K562 (cell line): Measurements from ENCODE around the gene HPCA. TPM values are rescaled to one million over a fixed set of nuclear protein-coding genes. Genes with fewer than 3 reads are reported as not detected.

ENCODE experiments used
- AFF1 ChIP-seq, 2 experiments: fragments of 450-650 bp; IDR thresholded peaks; 2 replicates each; pipeline ENCODE4 v1.6.1; 2018; ENCODE audit warnings: mild to moderate bottlenecking in 2 of 2, low read depth in 1 of 2; ENCODE audit not compliant: partially characterized antibody in 2 of 2
- BMI1 ChIP-seq: fragments of 150-350 bp; IDR thresholded peaks from 2 replicates; pipeline ENCODE4 v1.6.1; 2014; ENCODE audit warnings: low read length
- FOXM1 ChIP-seq, 2 experiments: fragments of 450-650 bp in 1 of 2; sonication (generic) in 1 of 2; formaldehyde crosslinking in 1 of 2; IDR thresholded peaks; 2 replicates each; pipeline versions ENCODE4 v1.6.1 to v1.9.0; 2017 to 2022; ENCODE audit warnings: low read depth in 2 of 2, mild to moderate bottlenecking in 2 of 2, missing genetic modification reagents in 1 of 2, moderate library complexity in 1 of 2
- MAFF ChIP-seq: IDR thresholded peaks from 2 replicates; pipeline ENCODE4 v1.6.1; 2012; ENCODE audit warnings: low read length, improper control_type of control experiment
- NFRKB ChIP-seq: fragments of 450-650 bp; IDR thresholded peaks from 2 replicates; pipeline ENCODE4 v1.6.1; 2016; ENCODE audit warnings: low read depth
- STAT6 ChIP-seq: sonication (generic); formaldehyde crosslinking; IDR thresholded peaks from 2 replicates; pipeline ENCODE4 v1.8.1; 2023; ENCODE audit warnings: mild to moderate bottlenecking, missing genetic modification reagents
- ZNF717 ChIP-seq: fragments of 250-450 bp; sonication (Bioruptor Pico); IDR thresholded peaks from 2 replicates; pipeline ENCODE4 v1.5.0; 2021
- polyA plus RNA-seq, 8 experiments: library from polyadenylated mRNA; depleted of rRNA in 4 of 8; stranded (reverse) in 5 of 8; unstranded in 3 of 8; fragments of >200 nt; fragmentation: Nextera tagmentation in 2 of 8; fragmentation: Illumina TruSeq in 1 of 8; extraction: Ambion mirVana in 2 of 8; extraction: Trizol in 1 of 8; gene quantifications; 2 replicates each; pipeline versions ENCODE4 v1.2.1 to v1.2.3, GENCODE V29; 2011 to 2014; ENCODE audit warnings: inconsistent platforms in 1 of 8, missing spikeins in 1 of 8
- total RNA-seq, 7 experiments: library from RNA; depleted of rRNA in 6 of 7; stranded (reverse); fragments of >200 nt in 6 of 7; fragmentation: Illumina TruSeq in 2 of 7; extraction: Trizol in 2 of 7; gene quantifications; 2 replicates each; pipeline versions ENCODE4 v1.2.1 to v1.2.3, GENCODE V29; 2011 to 2021; ENCODE audit warnings: low replicate concordance in 1 of 7
- TF ChIP-seq, protein P1 (sequence below): sonication (generic); formaldehyde crosslinking; IDR thresholded peaks from 2 replicates; pipeline ENCODE4 v1.8.0; 2023; ENCODE audit warnings: missing genetic modification reagents, mild to moderate bottlenecking, borderline replicate concordance
- TF ChIP-seq, protein P2 (sequence below): fragments of 200-800 bp; sonication (Bioruptor generic); IDR thresholded peaks from 2 replicates; pipeline ENCODE4 v1.6.1; 2017; ENCODE audit warnings: missing genetic modification characterization, missing compliant biosample characterization

The HPCA gene
- total and polyA plus RNA-seq, 9 of the 15 experiments (the other 6 are each of a cell fraction or from before 2014, with no cell fraction given) = not detected

DNA sequence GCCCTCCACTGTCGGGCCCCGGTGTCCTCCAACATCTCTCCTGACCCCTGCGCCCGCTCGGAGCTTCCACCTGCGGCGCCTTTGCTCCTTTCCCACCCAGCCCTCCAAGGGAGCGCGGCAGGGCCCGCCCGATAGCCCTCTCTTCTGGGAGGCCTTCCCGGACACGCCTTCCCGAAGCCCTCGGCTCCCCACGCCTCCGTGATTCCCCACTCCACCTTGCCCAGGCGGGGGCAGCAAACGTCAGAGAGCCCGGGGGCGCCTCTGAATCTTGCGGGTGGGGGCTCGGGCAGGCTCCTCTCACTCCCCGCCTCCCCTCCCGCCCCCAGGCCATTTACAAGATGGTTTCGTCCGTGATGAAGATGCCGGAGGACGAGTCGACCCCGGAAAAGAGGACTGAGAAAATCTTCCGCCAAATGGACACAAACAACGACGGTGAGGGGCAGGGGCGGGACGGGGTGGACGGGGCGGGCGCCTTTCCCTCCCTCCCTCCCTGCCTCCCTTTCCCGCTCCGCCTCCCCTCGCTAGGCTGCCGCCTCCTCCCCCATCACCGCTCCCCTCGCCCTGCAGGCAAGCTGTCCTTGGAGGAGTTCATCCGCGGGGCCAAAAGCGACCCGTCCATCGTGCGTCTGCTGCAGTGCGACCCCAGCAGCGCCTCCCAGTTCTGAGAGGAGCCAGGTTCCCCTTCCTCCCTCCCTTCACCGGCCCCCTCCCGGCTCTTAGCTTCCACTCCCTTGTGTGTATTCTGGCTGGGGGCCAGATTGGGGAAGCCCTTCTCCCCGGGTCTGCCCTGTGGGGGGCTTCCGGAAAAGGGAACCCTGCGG is 7.1 kb downstream of the HPCA start (continued):
- TF ChIP-seq AFF1 (IDR thresholded peaks at IDR 0.05; ENCODE audit: low read depth in 1 of 2, partially characterized antibody in 2 of 2) (no peak), FOXM1 (IDR thresholded peaks at IDR 0.05; ENCODE audit: low read depth) (peak; percentile 19; the same call in 1 of the 2 replicates), FOXM1 (CRISPR knock-in tag; IDR thresholded peaks at IDR 0.05; ENCODE audit: low read depth) (no peak), MAFF (no peak), STAT6 (no peak), NFRKB (no peak), ZNF717 (CRISPR knock-in tag) (no peak), BMI1 (no peak)
- TF ChIP-seq, protein P1, sequence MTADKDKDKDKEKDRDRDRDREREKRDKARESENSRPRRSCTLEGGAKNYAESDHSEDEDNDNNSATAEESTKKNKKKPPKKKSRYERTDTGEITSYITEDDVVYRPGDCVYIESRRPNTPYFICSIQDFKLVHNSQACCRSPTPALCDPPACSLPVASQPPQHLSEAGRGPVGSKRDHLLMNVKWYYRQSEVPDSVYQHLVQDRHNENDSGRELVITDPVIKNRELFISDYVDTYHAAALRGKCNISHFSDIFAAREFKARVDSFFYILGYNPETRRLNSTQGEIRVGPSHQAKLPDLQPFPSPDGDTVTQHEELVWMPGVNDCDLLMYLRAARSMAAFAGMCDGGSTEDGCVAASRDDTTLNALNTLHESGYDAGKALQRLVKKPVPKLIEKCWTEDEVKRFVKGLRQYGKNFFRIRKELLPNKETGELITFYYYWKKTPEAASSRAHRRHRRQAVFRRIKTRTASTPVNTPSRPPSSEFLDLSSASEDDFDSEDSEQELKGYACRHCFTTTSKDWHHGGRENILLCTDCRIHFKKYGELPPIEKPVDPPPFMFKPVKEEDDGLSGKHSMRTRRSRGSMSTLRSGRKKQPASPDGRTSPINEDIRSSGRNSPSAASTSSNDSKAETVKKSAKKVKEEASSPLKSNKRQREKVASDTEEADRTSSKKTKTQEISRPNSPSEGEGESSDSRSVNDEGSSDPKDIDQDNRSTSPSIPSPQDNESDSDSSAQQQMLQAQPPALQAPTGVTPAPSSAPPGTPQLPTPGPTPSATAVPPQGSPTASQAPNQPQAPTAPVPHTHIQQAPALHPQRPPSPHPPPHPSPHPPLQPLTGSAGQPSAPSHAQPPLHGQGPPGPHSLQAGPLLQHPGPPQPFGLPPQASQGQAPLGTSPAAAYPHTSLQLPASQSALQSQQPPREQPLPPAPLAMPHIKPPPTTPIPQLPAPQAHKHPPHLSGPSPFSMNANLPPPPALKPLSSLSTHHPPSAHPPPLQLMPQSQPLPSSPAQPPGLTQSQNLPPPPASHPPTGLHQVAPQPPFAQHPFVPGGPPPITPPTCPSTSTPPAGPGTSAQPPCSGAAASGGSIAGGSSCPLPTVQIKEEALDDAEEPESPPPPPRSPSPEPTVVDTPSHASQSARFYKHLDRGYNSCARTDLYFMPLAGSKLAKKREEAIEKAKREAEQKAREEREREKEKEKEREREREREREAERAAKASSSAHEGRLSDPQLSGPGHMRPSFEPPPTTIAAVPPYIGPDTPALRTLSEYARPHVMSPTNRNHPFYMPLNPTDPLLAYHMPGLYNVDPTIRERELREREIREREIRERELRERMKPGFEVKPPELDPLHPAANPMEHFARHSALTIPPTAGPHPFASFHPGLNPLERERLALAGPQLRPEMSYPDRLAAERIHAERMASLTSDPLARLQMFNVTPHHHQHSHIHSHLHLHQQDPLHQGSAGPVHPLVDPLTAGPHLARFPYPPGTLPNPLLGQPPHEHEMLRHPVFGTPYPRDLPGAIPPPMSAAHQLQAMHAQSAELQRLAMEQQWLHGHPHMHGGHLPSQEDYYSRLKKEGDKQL (CRISPR knock-in tag) = 0 out of 2 replicates have a peak, but pooled peaks have one; percentile 37
- TF ChIP-seq, protein P2, sequence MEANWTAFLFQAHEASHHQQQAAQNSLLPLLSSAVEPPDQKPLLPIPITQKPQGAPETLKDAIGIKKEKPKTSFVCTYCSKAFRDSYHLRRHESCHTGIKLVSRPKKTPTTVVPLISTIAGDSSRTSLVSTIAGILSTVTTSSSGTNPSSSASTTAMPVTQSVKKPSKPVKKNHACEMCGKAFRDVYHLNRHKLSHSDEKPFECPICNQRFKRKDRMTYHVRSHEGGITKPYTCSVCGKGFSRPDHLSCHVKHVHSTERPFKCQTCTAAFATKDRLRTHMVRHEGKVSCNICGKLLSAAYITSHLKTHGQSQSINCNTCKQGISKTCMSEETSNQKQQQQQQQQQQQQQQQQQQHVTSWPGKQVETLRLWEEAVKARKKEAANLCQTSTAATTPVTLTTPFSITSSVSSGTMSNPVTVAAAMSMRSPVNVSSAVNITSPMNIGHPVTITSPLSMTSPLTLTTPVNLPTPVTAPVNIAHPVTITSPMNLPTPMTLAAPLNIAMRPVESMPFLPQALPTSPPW (CRISPR knock-in tag) = peak; percentile 88
